HCT116 (cell line): ENCODE measurements around the gene A3GALT2.

Source experiments
- CBX3 ChIP-seq: IDR thresholded peaks from 2 replicates; pipeline ENCODE4 v1.6.1; 2012; ENCODE audit warnings: low read depth
- EZH2phosphoT487 ChIP-seq: fragments of 200-600 bp; IDR thresholded peaks from 2 replicates; pipeline ENCODE4 v1.6.1; 2018; ENCODE audit warnings: antibody characterized with exemption, borderline replicate concordance
- POLR2AphosphoS5 ChIP-seq: IDR thresholded peaks from 2 replicates; pipeline ENCODE4 v1.6.1; 2011; ENCODE audit warnings: mild to moderate bottlenecking, low read depth, low read length, moderate library complexity
- RAD21 ChIP-seq: IDR thresholded peaks from 2 replicates; pipeline ENCODE4 v1.6.1; 2012; ENCODE audit warnings: low read depth, mild to moderate bottlenecking
- TCF7L2 ChIP-seq: IDR thresholded peaks from 2 replicates; pipeline ENCODE4 v1.7.0; 2011; ENCODE audit warnings: borderline replicate concordance, inconsistent platforms; ENCODE audit not compliant: insufficient read depth, insufficient read length; ENCODE audit errors: extremely low read depth
- TF ChIP-seq, protein P1 (sequence below), 3 experiments: fragments of 200-600 bp in 1 of 3; sonication (generic) in 1 of 3; IDR thresholded peaks in 2 of 3; conservative IDR thresholded peaks in 1 of 3; 2 replicates each; pipeline ENCODE4 v1.5.1; 2012 to 2017; ENCODE audit warnings: low read depth in 2 of 3, low read length in 2 of 3, antibody characterized with exemption in 1 of 3, borderline replicate concordance in 1 of 3, control low read depth in 1 of 3, mild to moderate bottlenecking in 1 of 3, mixed read lengths in 1 of 3, mixed run types in 1 of 3, moderate library complexity in 1 of 3; ENCODE audit not compliant: insufficient read depth in 1 of 3

GRCh38 chr1:33361532-33362235 lies 40.8 kb upstream of the A3GALT2 start:
- no peak; the same call in 1 of the 2 replicates for TF ChIP-seq POLR2AphosphoS5
- TF ChIP-seq, protein P1, sequence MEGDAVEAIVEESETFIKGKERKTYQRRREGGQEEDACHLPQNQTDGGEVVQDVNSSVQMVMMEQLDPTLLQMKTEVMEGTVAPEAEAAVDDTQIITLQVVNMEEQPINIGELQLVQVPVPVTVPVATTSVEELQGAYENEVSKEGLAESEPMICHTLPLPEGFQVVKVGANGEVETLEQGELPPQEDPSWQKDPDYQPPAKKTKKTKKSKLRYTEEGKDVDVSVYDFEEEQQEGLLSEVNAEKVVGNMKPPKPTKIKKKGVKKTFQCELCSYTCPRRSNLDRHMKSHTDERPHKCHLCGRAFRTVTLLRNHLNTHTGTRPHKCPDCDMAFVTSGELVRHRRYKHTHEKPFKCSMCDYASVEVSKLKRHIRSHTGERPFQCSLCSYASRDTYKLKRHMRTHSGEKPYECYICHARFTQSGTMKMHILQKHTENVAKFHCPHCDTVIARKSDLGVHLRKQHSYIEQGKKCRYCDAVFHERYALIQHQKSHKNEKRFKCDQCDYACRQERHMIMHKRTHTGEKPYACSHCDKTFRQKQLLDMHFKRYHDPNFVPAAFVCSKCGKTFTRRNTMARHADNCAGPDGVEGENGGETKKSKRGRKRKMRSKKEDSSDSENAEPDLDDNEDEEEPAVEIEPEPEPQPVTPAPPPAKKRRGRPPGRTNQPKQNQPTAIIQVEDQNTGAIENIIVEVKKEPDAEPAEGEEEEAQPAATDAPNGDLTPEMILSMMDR (IDR thresholded peaks at IDR 0.05 in 2 of 3, conservative IDR thresholded peaks at IDR 0.05 in 1 of 3; ENCODE audit: borderline replicate concordance in 1 of 3, insufficient read depth in 1 of 3, low read depth in 2 of 3, low read length in 2 of 3) = no peak
- no peak for TF ChIP-seq RAD21
- no peak for TF ChIP-seq CBX3
- TF ChIP-seq EZH2phosphoT487 = no peak
- TF ChIP-seq TCF7L2 = no peak
